ENCODE measurements around the gene EXOC6B. TPM values are rescaled to one million over a fixed set of nuclear protein-coding genes. Genes with fewer than 3 reads are reported as not detected.

The EXOC6B gene
- total and polyA plus RNA-seq, 7 donors, result 4.4 to 26.8 (median 14.1) TPM

DNA sequence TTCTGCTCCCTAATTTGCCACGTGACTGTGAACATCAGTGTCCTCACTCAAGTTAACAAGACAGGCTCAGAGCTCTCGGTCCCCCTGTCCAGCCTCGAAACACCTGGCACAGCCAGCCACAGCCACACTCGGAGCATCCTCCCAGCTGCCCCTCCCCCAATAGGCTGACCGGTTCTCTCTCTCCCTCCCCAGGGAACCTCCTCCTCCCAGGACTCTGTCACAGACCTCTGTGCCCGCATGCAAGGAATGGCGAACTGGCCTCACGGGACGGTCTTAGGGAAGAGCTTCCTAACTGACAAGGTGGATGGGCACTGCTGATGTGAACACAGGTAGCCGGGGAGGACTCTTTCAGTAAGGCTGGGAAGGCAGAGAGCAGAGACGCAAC is 697.0 kb downstream of the EXOC6B start:
- intact Hi-C loops (cut with DNase I), result no loop called here
- no peaks in the 10 kb centered on the region for H3K36me3 ChIP-seq (ENCODE audit: insufficient read depth in 1 of 2, low read depth in 1 of 2)
- H3K27me3 ChIP-seq (ENCODE audit: insufficient read depth in 3 of 3, low read length in 2 of 3), result no peaks in the 10 kb centered on the region
- no peaks in the 10 kb centered on the region for H3K4me1 ChIP-seq
- no peak overlapping the region for H3K27ac ChIP-seq
- WGBS, 3 donors, result 65 to 78% (median 72%) methylated on average over 11 of the region's 11 CpGs
- H3K4me3 ChIP-seq, result no peak overlapping the region
- no peak for DNase-seq
- ATAC-seq, result no peak
- H3K9me3 ChIP-seq, result no peaks in the 10 kb centered on the region
- TF ChIP-seq, protein P1, sequence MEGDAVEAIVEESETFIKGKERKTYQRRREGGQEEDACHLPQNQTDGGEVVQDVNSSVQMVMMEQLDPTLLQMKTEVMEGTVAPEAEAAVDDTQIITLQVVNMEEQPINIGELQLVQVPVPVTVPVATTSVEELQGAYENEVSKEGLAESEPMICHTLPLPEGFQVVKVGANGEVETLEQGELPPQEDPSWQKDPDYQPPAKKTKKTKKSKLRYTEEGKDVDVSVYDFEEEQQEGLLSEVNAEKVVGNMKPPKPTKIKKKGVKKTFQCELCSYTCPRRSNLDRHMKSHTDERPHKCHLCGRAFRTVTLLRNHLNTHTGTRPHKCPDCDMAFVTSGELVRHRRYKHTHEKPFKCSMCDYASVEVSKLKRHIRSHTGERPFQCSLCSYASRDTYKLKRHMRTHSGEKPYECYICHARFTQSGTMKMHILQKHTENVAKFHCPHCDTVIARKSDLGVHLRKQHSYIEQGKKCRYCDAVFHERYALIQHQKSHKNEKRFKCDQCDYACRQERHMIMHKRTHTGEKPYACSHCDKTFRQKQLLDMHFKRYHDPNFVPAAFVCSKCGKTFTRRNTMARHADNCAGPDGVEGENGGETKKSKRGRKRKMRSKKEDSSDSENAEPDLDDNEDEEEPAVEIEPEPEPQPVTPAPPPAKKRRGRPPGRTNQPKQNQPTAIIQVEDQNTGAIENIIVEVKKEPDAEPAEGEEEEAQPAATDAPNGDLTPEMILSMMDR (IDR thresholded peaks at IDR 0.05), result no peak

DNA sequence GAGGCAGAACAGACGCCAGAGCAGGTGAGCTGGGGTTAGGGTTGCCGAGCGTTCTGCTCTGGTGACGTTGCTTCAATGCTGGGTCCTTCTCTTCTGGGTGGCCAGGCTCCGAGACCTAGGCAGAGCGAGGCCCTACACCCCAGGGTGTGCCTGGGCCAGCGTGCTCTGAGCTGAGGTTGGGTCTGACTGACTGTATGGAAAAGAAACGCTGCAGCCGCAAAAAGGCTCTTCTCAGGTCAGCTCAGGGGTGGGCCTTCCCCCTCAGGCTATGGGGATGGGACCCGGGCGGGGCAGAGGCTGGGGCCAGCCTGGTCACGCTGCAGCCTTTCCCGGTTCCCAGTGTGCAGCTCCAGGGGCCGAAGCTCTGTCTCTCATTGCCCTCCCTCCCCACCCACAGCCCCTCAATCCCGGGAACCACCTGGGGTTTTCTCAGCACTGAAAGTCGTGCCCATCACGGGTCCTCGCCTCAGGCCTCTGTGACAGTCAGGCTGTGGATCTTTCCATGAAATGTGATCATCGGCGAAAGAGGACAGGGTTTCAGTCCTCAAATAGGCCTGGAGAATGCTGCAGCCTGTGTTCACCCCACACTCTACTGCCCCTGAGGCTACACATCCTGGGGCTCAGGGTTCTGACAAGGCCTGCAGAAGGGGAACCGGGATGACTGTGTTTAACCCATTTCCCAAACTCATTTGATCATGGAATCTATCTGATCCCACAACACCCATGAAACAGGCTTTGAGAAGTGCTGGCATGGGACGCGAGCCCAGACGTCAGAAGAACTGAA is 697.6 kb downstream of the EXOC6B start:
- no peaks in the 10 kb centered on the region for H3K4me1 ChIP-seq
- DNase-seq (no peak), ATAC-seq (no peak)
- intact Hi-C loops (cut with DNase I), result no loop called here
- H3K9me3 ChIP-seq, result no peaks in the 10 kb centered on the region
- 78 to 85% (median 82%) methylated on average over 24 of the region's 24 CpGs for WGBS, 3 donors
- no peak overlapping the region for H3K27ac ChIP-seq
- H3K27me3 ChIP-seq (ENCODE audit: insufficient read depth in 3 of 3, low read length in 2 of 3), result no peaks in the 10 kb centered on the region
- no peak overlapping the region for H3K4me3 ChIP-seq
- H3K36me3 ChIP-seq (ENCODE audit: insufficient read depth in 1 of 2, low read depth in 1 of 2), result no peaks in the 10 kb centered on the region
- TF ChIP-seq, protein P1 (IDR thresholded peaks at IDR 0.05), result no peak

DNA sequence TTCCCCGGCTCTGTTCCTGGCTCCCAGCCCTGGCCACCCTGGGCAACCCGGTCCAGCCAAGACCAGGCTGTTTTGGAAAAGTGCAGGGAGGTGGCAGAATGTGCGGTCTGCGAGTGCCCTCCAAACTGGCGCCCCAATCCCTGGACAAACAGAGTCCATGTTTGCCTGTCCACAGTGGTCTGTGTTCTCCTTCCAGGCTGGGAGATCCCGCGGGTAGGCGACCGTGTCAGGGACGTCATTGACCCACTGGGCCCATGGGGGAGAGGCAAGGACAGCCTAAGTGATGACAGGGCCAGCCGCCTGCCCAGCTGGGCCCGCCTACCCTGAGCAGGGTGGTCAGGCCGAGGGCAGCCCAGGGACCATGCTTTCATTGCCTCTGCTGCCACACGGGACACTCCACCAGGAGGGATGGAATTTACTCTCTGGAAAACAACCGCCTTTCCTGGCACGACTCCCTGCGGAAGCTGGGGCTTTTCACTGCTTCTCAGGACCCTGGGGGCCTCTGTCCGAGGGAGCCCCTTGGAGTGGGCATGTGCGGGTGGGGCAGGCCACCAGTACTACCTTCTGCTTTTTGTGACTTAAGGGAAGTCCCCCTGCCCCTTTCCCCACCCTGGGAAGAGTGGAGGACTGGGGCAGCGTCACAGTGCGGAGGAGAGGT is 698.3 kb downstream of the EXOC6B start:
- Histone ChIP-seq H3K27ac (no peak overlapping the region), H3K36me3 (ENCODE audit: insufficient read depth in 1 of 2, low read depth in 1 of 2) (no peaks in the 10 kb centered on the region), H3K9me3 (no peaks in the 10 kb centered on the region), H3K4me3 (no peak overlapping the region), H3K4me1 (no peaks in the 10 kb centered on the region), H3K27me3 (ENCODE audit: insufficient read depth in 3 of 3, low read length in 2 of 3) (peaks cover 0 to 3% (median 0%) of the 10 kb centered on the region in 3 donors)
- ATAC-seq (no peak), DNase-seq (no peak)
- intact Hi-C loops (cut with DNase I), result no loop called here
- TF ChIP-seq, protein P1 (IDR thresholded peaks at IDR 0.05), result no peak
- WGBS, 3 donors, result 83 to 87% (median 86%) methylated on average over 21 of the region's 21 CpGs

DNA sequence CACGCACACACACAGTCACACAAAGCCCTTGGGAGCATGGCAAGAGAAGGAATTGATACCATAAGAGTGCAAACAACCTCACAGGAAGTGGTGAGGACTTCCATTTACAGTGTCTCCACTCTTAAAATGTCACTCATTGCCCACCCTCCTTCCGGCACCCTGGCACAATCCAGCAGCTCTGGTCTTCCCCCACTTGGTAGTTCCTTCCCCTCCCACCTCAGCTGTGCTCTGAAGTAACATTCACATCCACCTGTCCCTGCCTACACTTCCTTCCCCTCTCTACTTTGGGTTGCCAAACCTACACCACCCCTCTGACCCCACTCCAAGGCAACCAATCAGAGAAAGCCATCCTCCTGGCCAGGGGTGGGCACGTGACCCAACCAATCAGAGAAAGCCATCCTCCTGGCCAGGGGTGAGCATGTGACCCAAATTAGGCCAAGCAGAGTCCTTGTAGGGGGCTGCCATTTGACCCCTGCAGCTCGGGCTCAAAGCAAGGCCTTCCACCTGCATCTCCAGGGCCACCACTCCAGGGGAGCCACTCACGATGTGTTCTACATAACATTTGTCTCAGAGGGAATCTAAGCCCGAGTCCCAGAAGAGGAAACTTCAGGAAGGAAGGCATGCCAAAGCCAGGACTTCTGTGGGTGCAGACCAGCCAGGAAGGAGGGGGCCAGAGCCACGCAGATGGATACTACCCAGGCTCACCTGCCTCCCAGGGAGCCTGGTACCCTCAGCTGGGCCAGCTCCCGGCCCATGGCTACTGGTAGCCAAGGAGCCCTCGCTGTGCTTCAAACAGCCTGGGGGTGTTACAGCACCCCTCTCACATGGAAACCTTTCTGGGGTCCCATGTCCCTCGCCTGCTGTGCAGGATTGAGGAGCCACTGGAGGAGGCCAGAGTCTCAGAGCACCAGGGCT is 699.4 kb downstream of the EXOC6B start:
- no peaks in the 10 kb centered on the region for H3K9me3 ChIP-seq
- H3K4me1 ChIP-seq, result no peaks in the 10 kb centered on the region
- no peak overlapping the region for H3K4me3 ChIP-seq
- peaks cover 0 to 3% (median 0%) of the 10 kb centered on the region in 3 donors for H3K27me3 ChIP-seq (ENCODE audit: insufficient read depth in 3 of 3, low read length in 2 of 3)
- WGBS, 3 donors, result 81 to 88% (median 85%) methylated on average over 10 of the region's 10 CpGs
- H3K36me3 ChIP-seq (ENCODE audit: insufficient read depth in 1 of 2, low read depth in 1 of 2), result no peaks in the 10 kb centered on the region
- no peak for DNase-seq
- intact Hi-C loops (cut with DNase I), result no loop called here
- TF ChIP-seq, protein P1 (IDR thresholded peaks at IDR 0.05), result no peak
- no peak overlapping the region for H3K27ac ChIP-seq
- ATAC-seq, result no peak

Other genes with a start within 250 kb of the EXOC6B start
- 10 to 100 TPM; 23.3 to 34.0 (median 29.1) TPM for gene SPR, start 61.4 kb upstream of the EXOC6B start, total RNA-seq
- 10 to 100 TPM; 19.1 to 46.0 (median 39.1) TPM for gene SPR, start 61.4 kb upstream of the EXOC6B start, polyA plus RNA-seq
- gene EMX1, start 91.5 kb upstream of the EXOC6B start, total RNA-seq, result not detected
- gene EMX1, start 91.5 kb upstream of the EXOC6B start, polyA plus RNA-seq, result under 1 TPM in 1 of 3 donors, not detected in 2; 0.01 TPM
- gene SFXN5, start 245.7 kb upstream of the EXOC6B start, total RNA-seq, result 10 to 100 TPM in 3 of 4 donors, 1 to 10 TPM in 1; 5.8 to 17.1 (median 12.8) TPM
- 10 to 100 TPM in 1 of 3 donors, 1 to 10 TPM in 2; 5.1 to 12.7 (median 8.7) TPM for gene SFXN5, start 245.7 kb upstream of the EXOC6B start, polyA plus RNA-seq